Measurements from ENCODE around the gene FSCN2.

Gene FSCN2

DNA sequence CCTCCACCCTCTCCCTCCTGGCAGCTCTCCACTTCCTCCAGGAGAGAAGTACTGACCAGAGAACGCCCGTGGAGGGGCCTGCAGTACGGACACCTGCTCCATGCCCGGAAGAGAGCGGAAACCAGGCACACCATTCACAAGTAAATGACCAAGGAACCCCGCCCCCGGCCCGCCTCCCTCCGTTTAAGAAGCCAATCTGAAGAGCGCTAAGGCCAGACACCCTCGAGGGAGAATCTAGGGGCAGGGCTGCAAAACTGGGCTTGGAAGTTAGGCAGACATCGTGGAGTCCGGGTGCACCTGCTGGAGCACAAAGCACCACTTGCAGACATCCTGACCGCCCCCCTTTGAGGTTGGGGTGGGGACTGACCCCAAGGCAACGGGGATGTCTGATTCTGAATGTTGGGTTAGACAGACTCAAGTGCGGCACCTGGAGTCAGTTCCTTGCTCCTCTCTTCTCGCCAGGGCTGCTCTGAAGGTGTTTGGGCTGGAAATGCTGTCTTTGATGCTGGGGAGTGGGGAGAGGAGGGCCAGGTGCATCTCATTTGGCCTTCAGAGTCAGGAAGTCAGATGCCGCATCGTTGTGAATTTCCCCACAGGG lies 24.9 kb downstream of the FSCN2 start:
- Histone ChIP-seq H3K4me1 (no peaks in the 10 kb centered on the region), H3K27me3 (no peaks in the 10 kb centered on the region), H3K9me3 (no peaks in the 10 kb centered on the region), H3K4me3 (ENCODE audit: low read depth, low read length) (peak overlapping the region; percentile 88), H3K36me3 (peaks cover 17% of the 10 kb centered on the region)
- DNase-seq: peak; percentile 84
- TF ChIP-seq, protein P1, sequence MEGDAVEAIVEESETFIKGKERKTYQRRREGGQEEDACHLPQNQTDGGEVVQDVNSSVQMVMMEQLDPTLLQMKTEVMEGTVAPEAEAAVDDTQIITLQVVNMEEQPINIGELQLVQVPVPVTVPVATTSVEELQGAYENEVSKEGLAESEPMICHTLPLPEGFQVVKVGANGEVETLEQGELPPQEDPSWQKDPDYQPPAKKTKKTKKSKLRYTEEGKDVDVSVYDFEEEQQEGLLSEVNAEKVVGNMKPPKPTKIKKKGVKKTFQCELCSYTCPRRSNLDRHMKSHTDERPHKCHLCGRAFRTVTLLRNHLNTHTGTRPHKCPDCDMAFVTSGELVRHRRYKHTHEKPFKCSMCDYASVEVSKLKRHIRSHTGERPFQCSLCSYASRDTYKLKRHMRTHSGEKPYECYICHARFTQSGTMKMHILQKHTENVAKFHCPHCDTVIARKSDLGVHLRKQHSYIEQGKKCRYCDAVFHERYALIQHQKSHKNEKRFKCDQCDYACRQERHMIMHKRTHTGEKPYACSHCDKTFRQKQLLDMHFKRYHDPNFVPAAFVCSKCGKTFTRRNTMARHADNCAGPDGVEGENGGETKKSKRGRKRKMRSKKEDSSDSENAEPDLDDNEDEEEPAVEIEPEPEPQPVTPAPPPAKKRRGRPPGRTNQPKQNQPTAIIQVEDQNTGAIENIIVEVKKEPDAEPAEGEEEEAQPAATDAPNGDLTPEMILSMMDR (IDR thresholded peaks at IDR 0.05; ENCODE audit: low read depth, low read length): peak; percentile 21; the same call in 1 of the 2 replicates

DNA sequence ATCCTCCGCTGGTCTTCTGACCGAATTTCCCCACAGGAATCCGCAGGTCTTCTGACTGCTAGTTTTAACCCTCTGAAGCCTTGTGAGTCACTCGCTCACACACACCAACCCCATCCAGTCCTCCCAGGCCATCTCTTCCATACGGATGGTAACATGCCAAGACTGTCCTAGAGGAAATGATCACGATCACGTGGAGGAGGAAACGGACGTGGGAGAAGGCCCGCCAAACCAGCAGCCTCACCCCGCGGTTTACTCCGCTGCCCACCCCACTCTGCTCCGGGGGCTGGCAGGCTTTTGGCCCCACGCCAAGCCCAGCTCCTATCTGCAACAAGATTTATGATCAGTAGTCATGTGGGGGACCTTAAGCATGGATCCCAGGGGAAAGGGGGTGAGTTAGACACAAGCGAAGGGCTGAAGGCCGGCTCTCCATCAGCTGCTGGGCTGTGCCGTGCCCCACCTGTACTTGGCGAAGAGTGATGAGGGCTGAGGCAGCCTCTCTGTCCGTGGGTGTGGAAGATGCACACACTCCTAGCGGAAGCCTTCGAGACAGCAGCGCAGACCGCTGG lies 25.5 kb downstream of the FSCN2 start:
- H3K36me3 ChIP-seq: peaks cover 17% of the 10 kb centered on the region
- H3K4me3 ChIP-seq (ENCODE audit: low read depth, low read length): peak overlapping the region; percentile 88
- TF ChIP-seq, protein P1 (IDR thresholded peaks at IDR 0.05; ENCODE audit: low read depth, low read length): 0 out of 2 replicates have a peak, but pooled peaks have one; percentile 2
- peak; percentile 60 for DNase-seq
- no peaks in the 10 kb centered on the region for H3K27me3 ChIP-seq
- no peaks in the 10 kb centered on the region for H3K9me3 ChIP-seq
- no peaks in the 10 kb centered on the region for H3K4me1 ChIP-seq

DNA sequence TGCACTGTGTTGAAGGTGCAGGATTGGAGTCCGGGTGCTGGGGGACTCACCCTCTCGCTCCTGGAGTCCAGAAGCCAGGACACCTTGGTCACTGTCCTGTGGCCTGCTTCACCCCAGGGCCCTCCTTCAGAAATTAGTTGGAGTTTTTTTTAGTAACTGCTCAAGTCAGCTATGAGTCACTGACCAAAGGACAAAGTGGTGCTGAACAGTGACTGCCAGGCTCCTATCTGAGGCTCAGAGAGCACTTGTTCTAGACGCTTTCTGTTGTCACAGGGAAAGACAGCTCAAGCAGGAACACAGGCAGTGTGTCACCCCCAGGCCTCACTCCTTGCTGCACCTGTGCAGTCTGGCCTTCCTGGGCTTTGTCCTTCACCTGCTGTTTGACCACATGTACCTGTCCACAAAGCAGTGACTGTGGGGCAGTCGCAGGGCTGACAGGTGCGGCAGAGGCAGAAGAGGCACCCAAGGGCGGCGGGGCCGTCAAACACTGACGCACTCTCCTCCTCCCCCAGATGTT lies 28.1 kb downstream of the FSCN2 start:
- H3K36me3 ChIP-seq: peaks cover 17% of the 10 kb centered on the region
- no peak for DNase-seq

DNA sequence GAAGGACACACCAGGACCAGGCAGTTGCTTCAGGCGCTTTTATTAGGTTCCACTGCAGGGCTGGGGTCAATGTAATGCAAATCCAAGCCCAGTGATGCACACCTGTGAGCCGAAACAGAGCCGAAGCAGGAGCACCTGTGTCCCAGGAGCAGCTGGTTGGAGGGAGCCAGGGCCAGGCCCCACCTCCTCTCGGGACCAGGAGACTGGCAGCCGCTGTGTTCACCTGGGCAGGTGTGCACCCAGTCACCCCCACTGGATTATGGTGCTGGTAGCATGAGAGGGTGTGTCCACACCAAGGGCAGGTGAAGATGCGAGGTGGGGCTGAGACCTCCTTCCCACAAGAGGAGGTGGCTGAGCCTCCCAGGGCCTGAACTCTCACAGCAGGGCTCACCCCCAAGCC lies 28.7 kb downstream of the FSCN2 start:
- TF ChIP-seq, protein P1 (IDR thresholded peaks at IDR 0.05; ENCODE audit: low read depth, low read length): no peak
- no peak for DNase-seq
- Histone ChIP-seq H3K9me3 (no peaks in the 10 kb centered on the region), H3K4me3 (ENCODE audit: low read depth, low read length) (no peak overlapping the region), H3K27me3 (no peaks in the 10 kb centered on the region), H3K36me3 (peaks cover 19% of the 10 kb centered on the region), H3K4me1 (no peaks in the 10 kb centered on the region)

More for the DNA sequence above, 28.1 kb downstream of the FSCN2 start:
- TF ChIP-seq, protein P1 (IDR thresholded peaks at IDR 0.05; ENCODE audit: low read depth, low read length): no peak
- Histone ChIP-seq H3K9me3 (no peaks in the 10 kb centered on the region), H3K4me1 (no peaks in the 10 kb centered on the region), H3K4me3 (ENCODE audit: low read depth, low read length) (no peak overlapping the region), H3K27me3 (no peaks in the 10 kb centered on the region)

DNA sequence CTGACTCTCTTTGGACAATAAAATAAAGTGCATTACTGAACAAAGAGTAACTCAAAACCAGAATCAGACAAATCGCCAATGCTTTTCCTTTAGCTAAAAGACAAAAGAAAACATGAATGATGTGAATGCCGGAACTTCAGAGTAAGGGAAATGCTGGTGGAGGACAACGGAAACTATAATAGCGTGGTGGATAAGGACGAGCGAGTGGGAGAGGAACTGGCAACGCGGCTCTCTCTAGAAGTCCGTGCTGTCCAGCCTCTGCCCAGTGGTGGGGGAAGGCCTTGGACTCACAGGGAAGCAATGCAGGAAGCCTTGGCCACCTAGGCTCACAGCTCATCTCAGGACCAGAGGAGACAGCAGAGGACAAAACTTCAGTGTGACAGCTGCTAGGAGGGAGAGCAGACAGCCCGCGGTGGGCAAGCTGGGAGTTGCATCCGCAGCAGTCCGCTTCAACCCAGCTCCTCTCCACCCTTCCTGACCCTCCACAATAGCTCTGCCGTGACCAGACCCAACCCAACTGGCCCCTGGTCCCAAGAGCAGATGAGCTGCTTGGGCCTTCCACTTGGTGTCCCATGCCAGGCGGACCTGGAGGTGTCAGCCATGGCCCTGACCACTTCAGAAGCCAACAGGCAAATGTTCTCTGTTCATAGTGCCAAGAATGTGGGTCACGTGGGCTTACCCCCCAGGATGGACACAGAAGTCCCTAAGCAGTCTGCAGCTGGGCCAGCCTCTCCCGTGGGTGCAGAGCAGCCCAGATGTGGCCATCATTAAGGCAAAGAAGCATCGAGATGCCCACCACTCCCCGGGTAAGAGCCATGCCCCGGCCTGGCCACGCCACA lies 29.3 kb downstream of the FSCN2 start:
- no peak for DNase-seq
- no peaks in the 10 kb centered on the region for H3K27me3 ChIP-seq
- H3K4me3 ChIP-seq (ENCODE audit: low read depth, low read length): no peak overlapping the region
- TF ChIP-seq, protein P1 (IDR thresholded peaks at IDR 0.05; ENCODE audit: low read depth, low read length): no peak
- H3K9me3 ChIP-seq: no peaks in the 10 kb centered on the region
- peaks cover 26% of the 10 kb centered on the region for H3K36me3 ChIP-seq
- no peaks in the 10 kb centered on the region for H3K4me1 ChIP-seq

Measured in BE2C (cell line).